Erythroblast (primary cell): ENCODE results near the gene SYT15B.
"Not testable (repeated sequence)": the region's sequence is repeated elsewhere in the genome, so short reads cannot be mapped to it uniquely, and the experiment has no call there.

Experiments
- DNase-seq, 2 experiments: peaks; one replicate each; lab custom pipeline; 2025; lab: John Stamatoyannopoulos, UW

Gene SYT15B

DNA sequence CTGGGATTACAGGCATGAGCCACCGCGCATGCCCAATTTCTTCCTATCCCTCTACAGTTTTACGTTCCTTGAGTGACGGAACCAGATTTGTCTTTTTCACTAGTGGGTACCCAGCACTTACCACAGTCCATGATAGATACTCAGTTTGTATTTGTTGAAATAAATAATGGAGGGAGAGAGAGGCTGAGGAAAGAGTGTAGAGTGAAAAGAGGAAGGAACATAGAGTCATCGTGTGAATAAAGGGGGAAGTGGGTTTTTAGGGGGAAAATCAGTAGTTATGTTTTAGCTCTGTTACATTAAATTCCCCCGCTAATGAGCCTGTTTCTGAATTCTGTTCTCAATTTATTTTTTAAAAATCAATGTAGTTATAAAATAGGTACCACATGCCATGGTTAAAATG is 37.7 kb downstream of the SYT15B start:
- not testable (repeated sequence) for DNase-seq

DNA sequence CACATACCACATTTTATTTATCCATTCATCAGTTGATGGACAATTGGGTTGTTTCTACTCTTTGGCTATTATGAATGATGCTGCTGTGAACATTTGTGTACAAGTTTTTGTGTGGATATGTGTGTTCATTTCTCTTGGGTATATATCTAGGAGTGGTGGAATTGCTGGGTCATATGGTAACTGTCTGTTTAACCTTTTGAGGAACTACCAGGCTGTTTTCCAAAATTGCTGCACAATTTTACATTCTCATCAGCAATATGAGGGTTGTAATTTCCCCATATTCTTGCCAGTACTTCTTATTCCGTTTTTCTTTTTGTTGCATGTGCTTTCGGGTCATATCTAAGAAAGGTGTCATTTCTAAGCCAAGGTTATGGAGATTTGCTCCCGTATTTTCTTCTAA is 38.3 kb downstream of the SYT15B start:
- not testable (repeated sequence) for DNase-seq

DNA sequence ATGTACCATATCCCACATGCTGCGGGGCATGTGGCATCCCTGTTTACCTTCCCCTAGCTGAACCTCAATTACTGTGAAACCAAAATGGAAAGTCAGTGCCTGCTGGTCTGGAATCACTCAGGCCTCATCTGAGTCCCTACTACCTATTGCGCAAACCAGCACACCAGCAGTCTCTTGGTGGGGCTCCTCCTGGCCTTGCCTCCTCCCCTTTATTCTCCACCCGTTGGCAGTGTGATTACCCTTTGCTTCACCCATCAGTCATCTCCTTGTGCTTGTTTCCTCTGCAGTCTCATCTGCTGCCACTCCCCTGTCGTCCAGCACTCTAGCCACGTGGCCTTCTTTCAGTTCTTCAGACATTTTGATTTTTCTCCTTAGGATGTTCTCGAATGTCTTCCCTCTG is 39.3 kb downstream of the SYT15B start:
- DNase-seq, result not testable (repeated sequence)

DNA sequence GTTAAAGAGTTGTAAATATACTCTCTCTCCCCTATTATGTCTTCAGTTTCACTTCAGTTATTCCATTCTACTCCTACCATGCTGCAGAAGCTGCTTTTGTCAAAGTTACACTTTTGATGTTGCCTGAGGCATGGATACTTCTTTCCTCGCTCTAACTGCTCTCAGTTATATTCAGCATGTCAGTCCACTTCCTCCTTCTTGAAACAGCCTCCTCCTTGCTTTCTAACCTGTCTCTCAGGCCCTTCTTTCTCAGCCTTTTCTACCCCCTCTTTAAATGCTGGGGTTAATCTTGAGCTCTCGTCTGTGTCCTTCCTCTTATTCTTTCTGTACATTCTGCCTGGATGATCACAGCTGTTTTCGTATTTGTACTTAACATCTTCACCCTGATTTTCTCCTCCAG is 40.0 kb downstream of the SYT15B start:
- DNase-seq, result not testable (repeated sequence)

DNA sequence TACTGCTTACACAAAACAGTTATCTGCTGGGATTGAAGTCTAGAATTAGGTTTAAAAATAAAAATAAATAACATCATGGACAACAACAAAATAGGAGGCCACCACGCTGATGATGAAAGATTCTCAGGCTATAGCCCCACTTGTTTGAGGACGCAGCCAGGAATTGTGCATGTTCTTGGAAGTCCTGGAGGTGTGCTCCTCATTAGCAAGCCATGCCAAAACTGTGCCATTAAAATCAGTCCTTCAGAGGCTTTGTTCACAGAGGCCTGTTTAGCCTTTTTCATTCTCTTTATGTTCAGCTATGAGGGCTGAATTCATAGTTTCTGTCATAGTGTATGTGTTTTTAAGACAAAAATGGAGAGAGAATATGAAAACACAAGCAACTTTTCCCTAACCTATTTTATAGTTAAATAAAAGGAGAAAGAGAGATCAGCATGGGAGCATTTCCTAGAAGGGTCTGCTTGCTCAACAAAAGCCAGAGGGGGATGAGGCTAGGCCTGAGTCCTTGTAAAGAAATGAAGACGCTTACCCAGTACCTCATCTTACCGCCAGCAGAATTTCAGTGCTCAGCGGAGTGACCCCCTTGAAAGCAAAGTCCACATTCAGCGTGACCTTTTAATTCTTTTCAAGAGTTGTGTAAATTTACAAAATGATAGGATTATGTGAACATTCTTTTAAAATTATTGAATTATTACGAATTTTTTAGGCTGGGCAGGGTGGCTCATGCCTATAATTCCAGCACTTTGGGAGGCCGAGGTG is 46.2 kb downstream of the SYT15B start:
- not testable (repeated sequence) for DNase-seq
